SK-N-SH treated with all-trans-retinoic acid at 6 μM for 48 hours (cell line): ENCODE data around the gene TNS2.

ENCODE experiments used
- ATAC-seq: fragments of 200-7000 bp; cut with Tn5 transposase; 3 replicates; pipeline ENCODE4 v1.9.1; 2020; ENCODE audit warnings: mild to moderate bottlenecking, moderate library complexity
- ARNTL ChIP-seq: fragments of 450-650 bp; formaldehyde crosslinking; IDR thresholded peaks from 2 replicates; pipeline ENCODE4 v1.5.0; 2020; ENCODE audit warnings: low read depth, mild to moderate bottlenecking, moderate library complexity, borderline replicate concordance
- BACH2 ChIP-seq: fragments of 250-450 bp; sonication (Bioruptor Pico); IDR thresholded peaks from 2 replicates; pipeline ENCODE4 v1.9.0; 2021; ENCODE audit warnings: mild to moderate bottlenecking, borderline replicate concordance
- CSDC2 ChIP-seq: fragments of 250-450 bp; sonication (Bioruptor Pico); IDR thresholded peaks from 2 replicates; pipeline ENCODE4 v1.5.0; 2020; ENCODE audit warnings: mild to moderate bottlenecking, moderate library complexity
- ESRRG ChIP-seq: fragments of 250-450 bp; sonication (Bioruptor Pico); IDR thresholded peaks from 2 replicates; pipeline ENCODE4 v1.6.1; 2021; ENCODE audit warnings: mild to moderate bottlenecking
- GLIS3 ChIP-seq: fragments of 250-450 bp; sonication (Bioruptor Pico); IDR thresholded peaks from 2 replicates; pipeline ENCODE4 v1.5.0; 2020; ENCODE audit warnings: mild to moderate bottlenecking, moderate library complexity
- ISL1 ChIP-seq: fragments of 250-450 bp; sonication (Bioruptor Pico); IDR thresholded peaks from 2 replicates; pipeline ENCODE4 v2.1.2; 2022; ENCODE audit warnings: mild to moderate bottlenecking, moderate library complexity
- PPARA ChIP-seq: fragments of 250-450 bp; sonication (Bioruptor Pico); IDR thresholded peaks from 2 replicates; pipeline ENCODE4 v1.5.0; 2020; ENCODE audit warnings: mild to moderate bottlenecking, borderline replicate concordance
- SNAI2 ChIP-seq: fragments of 250-450 bp; sonication (Bioruptor Pico); IDR thresholded peaks from 2 replicates; pipeline ENCODE4 v1.5.0; 2020; ENCODE audit warnings: mild to moderate bottlenecking, moderate library complexity
- TCF4 ChIP-seq: fragments of 250-450 bp; sonication (Bioruptor Pico); IDR thresholded peaks from 2 replicates; pipeline ENCODE4 v1.8.0; 2021; ENCODE audit warnings: mild to moderate bottlenecking, moderate library complexity, borderline replicate concordance
- ZC3H10 ChIP-seq: fragments of 250-450 bp; sonication (Bioruptor Pico); IDR thresholded peaks from 2 replicates; pipeline ENCODE4 v1.5.1; 2021; ENCODE audit warnings: mild to moderate bottlenecking, moderate library complexity
- ZFP3 ChIP-seq: fragments of 250-450 bp; sonication (Bioruptor Pico); IDR thresholded peaks from 2 replicates; pipeline ENCODE4 v1.5.0; 2020; ENCODE audit warnings: mild to moderate bottlenecking, moderate library complexity
- ZFP30 ChIP-seq: fragments of 450-650 bp; formaldehyde crosslinking; IDR thresholded peaks from 2 replicates; pipeline ENCODE4 v1.5.0; 2022; ENCODE audit warnings: mild to moderate bottlenecking, moderate library complexity
- ZNF565 ChIP-seq: fragments of 450-650 bp; formaldehyde crosslinking; conservative IDR thresholded peaks from 2 replicates; pipeline ENCODE4 v1.5.0; 2020; ENCODE audit warnings: low read depth, mild to moderate bottlenecking, moderate library complexity
- ZNF70 ChIP-seq: fragments of 450-650 bp; formaldehyde crosslinking; IDR thresholded peaks from 2 replicates; pipeline ENCODE4 v1.5.0; 2020; ENCODE audit warnings: mild to moderate bottlenecking, moderate library complexity
- ZNF8 ChIP-seq: fragments of 450-650 bp; formaldehyde crosslinking; IDR thresholded peaks from 2 replicates; pipeline ENCODE4 v1.5.0; 2020; ENCODE audit warnings: mild to moderate bottlenecking, moderate library complexity
- TF ChIP-seq, protein P1 (sequence below): fragments of 250-450 bp; sonication (Bioruptor Pico); IDR thresholded peaks from 2 replicates; pipeline ENCODE4 v1.5.1; 2020; ENCODE audit warnings: low read depth, mild to moderate bottlenecking, moderate library complexity
- TF ChIP-seq, protein P2 (sequence below): fragments of 250-450 bp; sonication (Bioruptor Pico); IDR thresholded peaks from 2 replicates; pipeline ENCODE4 v1.8.0; 2020; ENCODE audit warnings: mild to moderate bottlenecking, moderate library complexity, borderline replicate concordance
- TF ChIP-seq, protein P3 (sequence below): fragments of 250-450 bp; sonication (Bioruptor Pico); IDR thresholded peaks from 2 replicates; pipeline ENCODE4 v1.8.0; 2021; ENCODE audit warnings: low read depth, mild to moderate bottlenecking, moderate library complexity, borderline replicate concordance
- TF ChIP-seq, protein P4 (sequence below): fragments of 250-450 bp; sonication (Bioruptor Pico); IDR thresholded peaks from 2 replicates; pipeline ENCODE4 v1.5.1; 2021; ENCODE audit warnings: mild to moderate bottlenecking, moderate library complexity

TNS2 gene

DNA sequence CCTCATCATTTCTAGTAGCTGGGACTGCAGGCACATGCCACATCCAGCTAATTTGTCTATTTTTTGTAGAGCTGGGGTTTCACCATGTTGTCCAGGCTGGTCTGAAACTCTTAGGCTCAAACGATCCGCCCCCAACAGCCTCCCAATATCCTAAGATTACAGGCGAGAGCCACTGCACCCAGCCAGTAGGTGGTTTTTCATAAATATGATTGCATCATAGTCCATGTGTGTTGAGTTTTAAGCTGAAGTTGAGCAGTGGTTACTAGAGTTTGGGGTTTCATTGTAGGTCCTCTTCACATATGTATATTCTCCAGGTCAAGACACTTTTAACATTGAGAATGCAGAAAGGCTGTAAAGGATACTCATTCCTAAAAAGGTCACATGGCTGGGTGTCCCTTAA, 13.1 kb upstream of the TNS2 start:
- no peak for ATAC-seq
- no peak for TF ChIP-seq ZNF565 (CRISPR knock-in tag)
- TF ChIP-seq CSDC2 (CRISPR knock-in tag) = no peak
- no peak for TF ChIP-seq ZNF8
- TF ChIP-seq ZFP3 (CRISPR knock-in tag) = no peak
- no peak for TF ChIP-seq TCF4 (CRISPR knock-in tag)
- no peak for TF ChIP-seq SNAI2
- TF ChIP-seq, protein P1, sequence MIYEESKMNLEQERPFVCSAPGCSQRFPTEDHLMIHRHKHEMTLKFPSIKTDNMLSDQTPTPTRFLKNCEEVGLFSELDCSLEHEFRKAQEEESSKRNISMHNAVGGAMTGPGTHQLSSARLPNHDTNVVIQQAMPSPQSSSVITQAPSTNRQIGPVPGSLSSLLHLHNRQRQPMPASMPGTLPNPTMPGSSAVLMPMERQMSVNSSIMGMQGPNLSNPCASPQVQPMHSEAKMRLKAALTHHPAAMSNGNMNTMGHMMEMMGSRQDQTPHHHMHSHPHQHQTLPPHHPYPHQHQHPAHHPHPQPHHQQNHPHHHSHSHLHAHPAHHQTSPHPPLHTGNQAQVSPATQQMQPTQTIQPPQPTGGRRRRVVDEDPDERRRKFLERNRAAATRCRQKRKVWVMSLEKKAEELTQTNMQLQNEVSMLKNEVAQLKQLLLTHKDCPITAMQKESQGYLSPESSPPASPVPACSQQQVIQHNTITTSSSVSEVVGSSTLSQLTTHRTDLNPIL (CRISPR knock-in tag) = no peak
- TF ChIP-seq, protein P2, sequence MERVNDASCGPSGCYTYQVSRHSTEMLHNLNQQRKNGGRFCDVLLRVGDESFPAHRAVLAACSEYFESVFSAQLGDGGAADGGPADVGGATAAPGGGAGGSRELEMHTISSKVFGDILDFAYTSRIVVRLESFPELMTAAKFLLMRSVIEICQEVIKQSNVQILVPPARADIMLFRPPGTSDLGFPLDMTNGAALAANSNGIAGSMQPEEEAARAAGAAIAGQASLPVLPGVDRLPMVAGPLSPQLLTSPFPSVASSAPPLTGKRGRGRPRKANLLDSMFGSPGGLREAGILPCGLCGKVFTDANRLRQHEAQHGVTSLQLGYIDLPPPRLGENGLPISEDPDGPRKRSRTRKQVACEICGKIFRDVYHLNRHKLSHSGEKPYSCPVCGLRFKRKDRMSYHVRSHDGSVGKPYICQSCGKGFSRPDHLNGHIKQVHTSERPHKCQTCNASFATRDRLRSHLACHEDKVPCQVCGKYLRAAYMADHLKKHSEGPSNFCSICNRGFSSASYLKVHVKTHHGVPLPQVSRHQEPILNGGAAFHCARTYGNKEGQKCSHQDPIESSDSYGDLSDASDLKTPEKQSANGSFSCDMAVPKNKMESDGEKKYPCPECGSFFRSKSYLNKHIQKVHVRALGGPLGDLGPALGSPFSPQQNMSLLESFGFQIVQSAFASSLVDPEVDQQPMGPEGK = no peak
- TF ChIP-seq GLIS3 (CRISPR knock-in tag) = no peak
- TF ChIP-seq ZC3H10 = no peak
- TF ChIP-seq, protein P3, sequence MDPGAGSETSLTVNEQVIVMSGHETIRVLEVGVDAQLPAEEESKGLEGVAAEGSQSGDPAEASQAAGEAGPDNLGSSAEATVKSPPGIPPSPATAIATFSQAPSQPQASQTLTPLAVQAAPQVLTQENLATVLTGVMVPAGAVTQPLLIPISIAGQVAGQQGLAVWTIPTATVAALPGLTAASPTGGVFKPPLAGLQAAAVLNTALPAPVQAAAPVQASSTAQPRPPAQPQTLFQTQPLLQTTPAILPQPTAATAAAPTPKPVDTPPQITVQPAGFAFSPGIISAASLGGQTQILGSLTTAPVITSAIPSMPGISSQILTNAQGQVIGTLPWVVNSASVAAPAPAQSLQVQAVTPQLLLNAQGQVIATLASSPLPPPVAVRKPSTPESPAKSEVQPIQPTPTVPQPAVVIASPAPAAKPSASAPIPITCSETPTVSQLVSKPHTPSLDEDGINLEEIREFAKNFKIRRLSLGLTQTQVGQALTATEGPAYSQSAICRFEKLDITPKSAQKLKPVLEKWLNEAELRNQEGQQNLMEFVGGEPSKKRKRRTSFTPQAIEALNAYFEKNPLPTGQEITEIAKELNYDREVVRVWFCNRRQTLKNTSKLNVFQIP (CRISPR knock-in tag) = no peak
- TF ChIP-seq, protein P4, sequence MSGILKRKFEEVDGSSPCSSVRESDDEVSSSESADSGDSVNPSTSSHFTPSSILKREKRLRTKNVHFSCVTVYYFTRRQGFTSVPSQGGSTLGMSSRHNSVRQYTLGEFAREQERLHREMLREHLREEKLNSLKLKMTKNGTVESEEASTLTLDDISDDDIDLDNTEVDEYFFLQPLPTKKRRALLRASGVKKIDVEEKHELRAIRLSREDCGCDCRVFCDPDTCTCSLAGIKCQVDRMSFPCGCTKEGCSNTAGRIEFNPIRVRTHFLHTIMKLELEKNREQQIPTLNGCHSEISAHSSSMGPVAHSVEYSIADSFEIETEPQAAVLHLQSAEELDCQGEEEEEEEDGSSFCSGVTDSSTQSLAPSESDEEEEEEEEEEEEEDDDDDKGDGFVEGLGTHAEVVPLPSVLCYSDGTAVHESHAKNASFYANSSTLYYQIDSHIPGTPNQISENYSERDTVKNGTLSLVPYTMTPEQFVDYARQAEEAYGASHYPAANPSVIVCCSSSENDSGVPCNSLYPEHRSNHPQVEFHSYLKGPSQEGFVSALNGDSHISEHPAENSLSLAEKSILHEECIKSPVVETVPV = no peak
- TF ChIP-seq ISL1 = no peak
- TF ChIP-seq ZNF70 = no peak
- no peak for TF ChIP-seq PPARA (CRISPR knock-in tag)

DNA sequence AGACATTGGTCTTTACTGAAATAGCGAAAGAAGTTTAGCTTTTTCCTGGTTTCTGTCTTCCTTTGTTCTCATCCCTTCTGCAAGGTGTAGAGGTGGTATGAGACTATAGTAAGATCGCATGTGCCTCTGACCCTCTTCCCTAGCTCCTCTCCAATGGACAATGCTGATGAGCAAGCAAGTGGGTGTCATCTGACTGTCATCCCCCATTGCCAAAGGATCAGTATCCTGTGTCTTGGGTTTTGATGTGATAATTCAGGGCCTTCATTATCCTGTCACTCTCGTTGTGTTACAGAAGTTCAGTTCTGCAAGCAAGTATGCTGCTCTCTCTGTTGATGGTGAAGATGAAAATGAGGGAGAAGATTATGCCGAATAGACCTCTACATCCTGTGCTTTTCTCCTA, 10.0 kb upstream of the TNS2 start:
- ATAC-seq = no peak
- TF ChIP-seq ESRRG = no peak
- TF ChIP-seq ISL1 = no peak
- TF ChIP-seq, protein P2 = no peak
- no peak for TF ChIP-seq SNAI2
- no peak for TF ChIP-seq ARNTL
- TF ChIP-seq ZNF565 (CRISPR knock-in tag) = no peak
- no peak for TF ChIP-seq ZNF70
- TF ChIP-seq ZFP30 (CRISPR knock-in tag) = no peak
- TF ChIP-seq ZFP3 (CRISPR knock-in tag) = no peak
- TF ChIP-seq, protein P1 (CRISPR knock-in tag) = no peak
- no peak for TF ChIP-seq BACH2 (CRISPR knock-in tag)

DNA sequence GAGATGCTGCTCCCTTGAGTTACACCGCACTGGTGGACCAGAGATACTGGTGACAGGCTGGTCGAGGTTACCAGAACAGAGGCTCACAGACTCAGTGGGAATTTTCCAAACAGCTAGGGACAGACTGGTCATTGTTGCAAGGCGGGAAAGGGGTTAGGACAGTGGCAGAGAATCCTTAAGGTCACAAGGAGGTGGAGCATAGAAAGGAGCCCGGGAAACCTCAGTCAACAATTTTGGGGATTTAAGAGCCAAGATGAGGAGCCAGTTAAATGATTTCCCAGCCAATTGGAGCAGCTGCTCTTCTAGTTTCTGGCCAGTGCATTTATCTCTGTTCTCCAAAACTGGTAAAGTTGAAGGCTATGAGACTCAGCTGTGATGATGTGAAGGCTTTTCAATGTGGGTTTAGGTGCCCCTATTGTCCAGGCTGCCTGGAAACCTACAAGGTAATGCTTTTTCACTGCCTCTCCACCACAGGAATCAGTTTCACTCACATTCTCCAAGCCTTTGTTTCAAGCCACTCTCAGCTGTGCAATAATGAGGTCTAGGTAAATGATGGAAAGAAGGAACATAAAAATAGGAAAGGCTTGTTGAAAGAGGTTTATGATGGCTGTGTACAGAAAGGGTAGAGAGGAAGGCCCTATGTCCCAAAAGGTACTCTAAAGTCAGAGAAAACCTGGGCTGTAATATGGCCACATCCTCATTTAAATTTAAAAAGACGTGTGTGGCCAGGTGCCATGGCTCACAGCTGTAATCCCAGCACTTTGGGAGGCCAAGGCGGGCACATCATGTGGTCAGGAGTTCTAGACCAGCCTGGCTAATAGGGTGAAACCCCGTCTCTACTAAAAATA, 7.0 kb upstream of the TNS2 start:
- no peak for TF ChIP-seq ZNF8
- ATAC-seq = no peak
